ENCODE data around the gene TIMP2.
"Not testable (repeated sequence)": the region's sequence is repeated elsewhere in the genome, so short reads cannot be mapped to it uniquely, and the experiment has no call there.

TIMP2 gene

GRCh38 chr17:78929908-78930775 lies 5.0 kb upstream of the TIMP2 start:
- no peak for DNase-seq (ENCODE audit: low spot score)

DNA sequence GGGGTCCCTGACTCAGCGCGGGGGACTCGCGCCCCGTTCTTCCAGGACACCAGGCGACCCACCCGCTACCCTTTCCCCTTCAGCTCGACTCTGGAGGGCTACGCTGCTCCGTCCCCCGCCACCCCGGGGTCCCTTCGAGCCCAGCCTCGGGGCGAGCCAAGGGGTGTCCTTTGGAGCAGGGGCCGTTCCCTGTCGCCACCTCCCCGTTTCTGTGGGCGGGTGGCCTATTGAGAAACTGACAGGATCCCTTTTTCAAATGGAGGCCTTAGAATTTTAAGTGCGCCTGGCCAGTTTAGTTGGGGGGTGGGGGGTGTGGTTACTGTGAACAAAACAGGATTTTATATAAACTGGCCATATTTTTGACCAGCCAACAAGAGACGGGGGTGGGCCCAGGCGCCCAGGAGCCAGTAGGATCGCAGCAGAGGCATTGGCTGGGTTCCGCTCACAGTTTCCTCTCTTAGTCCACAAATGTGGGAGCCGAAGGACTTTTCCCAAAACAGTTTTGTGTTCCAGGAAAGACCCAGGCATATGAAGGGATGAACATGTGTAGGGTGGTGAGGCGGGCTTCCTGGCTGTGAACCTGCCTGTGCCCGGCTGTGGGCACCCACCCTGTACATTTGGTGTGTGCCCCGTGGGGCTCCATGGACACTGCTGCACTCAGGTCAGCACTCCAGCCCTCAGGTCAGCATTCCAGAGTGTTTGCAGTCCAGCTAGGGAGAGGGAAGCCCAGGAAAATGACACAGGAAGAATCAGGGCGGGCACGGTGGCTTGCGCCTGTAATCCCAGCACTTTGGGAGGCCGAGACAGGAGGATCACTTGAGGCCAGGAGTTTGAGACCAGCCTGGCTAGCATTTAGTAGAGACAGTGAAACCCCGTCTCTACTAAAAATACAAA lies 722 bp upstream of the TIMP2 start:
- DNase-seq (ENCODE audit: low spot score): no peak

DNA sequence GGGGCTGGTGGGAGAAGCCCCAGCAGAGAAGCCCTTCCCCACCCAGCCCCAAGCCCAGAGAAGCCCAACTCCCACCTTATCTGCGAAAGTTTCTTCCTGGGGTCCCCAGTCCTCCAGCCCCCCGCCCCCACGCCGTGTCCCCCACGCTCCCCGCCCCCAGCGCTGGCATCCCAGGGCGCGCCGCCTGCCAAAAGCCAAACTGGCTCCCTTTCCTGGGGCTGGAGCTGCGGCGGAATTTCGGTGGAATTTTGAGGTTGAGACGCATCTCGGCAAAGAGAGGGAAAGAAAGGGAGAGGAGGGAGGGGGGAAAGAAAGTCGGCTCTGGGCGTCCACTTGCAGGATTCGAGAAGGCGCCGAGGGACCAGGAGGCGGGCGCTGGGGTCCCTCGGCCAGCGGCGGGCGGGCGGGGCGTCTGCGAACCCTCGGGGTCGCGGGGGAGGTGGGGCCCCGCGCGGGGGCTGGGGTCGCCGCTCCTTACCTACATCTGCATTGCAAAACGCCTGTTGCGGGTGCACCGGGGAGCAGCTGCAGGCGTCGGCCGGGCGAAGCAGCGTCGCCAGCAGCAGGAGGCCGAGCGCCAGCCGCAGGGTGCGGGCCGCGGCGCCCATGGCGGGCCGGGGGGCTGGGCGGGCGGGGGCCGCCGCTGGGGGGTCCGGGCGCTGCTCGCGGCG lies 571 bp downstream of the TIMP2 start:
- DNase-seq (ENCODE audit: low spot score): no peak

DNA sequence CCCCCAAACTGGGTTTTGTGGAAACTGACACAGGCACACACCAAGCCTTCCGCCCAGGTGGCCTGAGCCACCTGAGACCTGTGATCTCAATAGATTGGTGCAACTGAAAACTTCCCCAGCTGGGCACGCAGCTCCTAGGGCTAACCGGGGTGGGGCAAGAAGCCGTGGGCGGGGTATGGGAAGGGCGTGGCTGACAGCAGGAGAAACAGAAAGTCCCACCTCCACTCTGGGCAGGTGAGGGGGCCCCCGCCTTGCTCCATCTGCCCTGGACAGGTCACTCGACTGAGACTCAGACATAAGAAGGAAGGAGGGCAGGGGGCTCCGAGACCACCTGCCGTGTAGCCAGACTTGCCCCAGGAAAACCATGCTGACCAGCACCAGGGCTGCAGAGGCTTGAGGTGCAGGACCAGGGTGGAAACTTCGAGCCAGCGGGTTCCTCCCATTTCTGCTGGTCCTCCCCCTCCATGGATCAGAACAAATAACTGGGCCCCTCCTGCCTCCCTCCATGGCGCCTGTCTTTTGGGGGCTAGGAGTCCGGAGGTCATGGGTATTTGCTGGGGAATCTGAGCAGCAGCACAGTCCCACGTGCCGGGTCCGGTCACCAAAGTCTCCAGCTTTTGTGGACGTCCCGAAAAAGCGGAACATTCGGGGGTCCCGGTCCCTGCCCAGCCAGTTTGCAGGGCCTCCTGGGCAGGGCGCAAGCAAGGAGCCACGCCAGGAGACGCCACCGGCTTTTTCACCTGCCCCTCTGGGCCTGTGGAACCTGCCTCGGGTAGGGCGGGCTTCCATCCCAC lies 1.3 kb downstream of the TIMP2 start:
- DNase-seq (ENCODE audit: low spot score): no peak

DNA sequence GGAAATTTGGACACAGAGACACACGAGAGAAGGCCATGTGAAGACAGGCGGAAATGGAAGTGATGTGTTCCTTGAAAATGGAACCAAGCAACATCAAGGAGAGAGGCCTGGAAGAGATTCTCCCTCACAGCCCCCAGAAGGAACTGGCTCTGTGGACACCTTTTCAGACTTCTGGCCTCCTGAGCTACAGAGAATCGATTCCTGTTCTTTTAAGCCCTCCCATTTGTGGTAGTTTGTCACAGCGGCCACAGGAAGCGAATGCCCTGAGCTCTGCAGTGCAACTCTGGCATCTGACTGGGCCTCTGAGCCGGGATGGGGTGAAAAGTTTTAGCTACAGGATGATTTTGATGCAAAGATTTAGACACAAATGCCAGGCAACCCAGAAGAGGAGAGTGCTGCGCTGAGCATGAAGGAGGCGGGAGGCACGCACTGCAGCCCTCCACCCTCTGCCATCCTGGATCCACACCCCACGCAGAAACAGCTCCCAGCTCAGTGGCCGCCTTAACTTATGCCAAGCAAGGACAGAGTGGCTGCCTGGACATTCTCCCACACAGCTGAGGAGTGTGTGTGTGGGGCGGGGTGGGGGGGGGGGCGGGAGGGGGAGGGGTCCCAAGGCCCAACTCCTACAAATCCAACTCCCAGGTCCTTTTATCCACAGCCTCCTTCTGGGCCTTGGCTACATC lies 2.2 kb downstream of the TIMP2 start:
- no peak for DNase-seq (ENCODE audit: low spot score)

DNA sequence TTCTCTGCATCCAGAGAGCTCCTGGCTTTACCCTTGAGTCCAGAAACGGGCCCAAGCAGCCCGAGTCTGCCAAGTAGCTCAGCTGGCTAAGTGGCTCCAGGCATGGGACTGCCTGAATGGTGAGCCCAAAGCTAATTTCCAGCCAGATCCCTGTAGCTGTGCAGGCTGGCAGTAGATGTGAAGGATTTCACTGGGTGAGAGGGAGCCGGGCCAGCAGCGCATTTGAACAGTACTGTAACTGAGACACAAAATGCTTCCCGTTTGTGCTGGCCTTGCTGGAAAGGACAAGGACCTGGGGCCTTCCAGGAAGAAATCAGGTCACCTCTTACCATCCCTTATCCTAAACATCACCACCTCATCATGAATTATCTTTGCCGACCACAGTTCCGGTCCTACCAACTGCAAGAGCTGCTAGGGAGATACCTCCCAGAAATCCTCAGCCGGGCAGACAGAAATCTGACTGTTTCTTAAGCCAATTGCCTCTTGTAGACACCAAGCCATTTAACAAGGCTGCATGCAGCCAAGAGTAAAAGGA lies 3.7 kb downstream of the TIMP2 start:
- DNase-seq (ENCODE audit: low spot score): no peak

- no peak for DNase-seq (ENCODE audit: low spot score)
Observed at GRCh38 chr17:78920528-78920927, 4.7 kb downstream of the TIMP2 start.

- no peak for DNase-seq (ENCODE audit: low spot score)
Observed at GRCh38 chr17:78919861-78920450, 5.2 kb downstream of the TIMP2 start.

DNA sequence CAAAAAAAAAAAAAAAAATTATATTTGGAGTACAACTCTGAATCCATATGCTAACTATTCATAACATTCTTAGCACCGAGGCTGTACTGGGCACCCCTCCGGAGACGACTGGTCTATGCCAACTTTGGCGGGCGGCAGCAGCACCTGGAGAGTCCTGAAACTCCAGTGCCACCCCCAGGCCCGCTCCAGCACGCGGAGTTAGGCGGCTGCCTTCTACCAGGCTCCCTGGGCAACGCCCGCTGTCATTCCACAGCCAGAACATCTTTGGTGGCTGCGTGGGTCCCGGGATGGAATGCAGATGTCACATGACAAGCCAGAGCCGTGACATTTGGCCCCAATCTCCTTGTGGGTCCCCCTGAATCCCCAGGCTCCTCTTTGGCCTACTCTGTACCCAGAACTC lies 6.2 kb downstream of the TIMP2 start:
- DNase-seq (ENCODE audit: low spot score): no peak

DNA sequence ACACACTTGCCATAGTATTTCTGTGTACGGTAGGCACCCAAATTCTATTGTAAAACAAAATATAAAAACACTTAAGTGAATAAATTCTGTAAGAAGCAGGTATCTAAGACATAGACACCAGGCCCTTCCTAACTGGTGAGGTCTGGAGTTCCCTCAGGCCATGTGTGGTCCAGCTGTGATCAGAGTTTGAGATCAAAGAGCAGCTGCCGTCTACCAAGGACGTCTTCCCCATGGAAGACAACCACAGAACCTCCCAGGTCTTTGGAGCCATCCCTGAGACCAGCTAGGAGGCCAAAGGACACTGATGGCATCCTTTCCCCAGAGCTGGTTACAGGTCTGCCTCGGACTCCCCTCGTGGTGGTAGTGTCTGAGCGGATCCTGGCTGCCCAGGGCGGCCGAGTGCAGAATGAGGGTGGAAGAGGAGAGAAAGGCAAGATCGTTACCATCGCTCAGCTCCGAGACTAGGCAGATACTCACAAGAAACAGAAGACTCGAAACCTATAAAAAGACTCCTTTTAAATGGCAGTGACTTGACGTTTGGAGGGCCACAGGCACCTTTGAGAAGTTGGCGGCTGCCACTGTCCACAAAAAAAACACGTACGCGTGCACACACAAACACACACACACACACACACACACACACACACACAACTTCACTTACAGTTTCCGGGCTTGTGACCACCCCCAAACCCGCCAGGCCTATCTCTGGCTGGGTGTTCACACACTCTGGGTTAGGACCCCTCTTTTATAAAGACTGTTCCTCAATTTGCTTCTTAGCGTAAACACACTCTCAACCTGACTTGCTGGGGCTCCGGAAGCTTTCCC lies 7.5 kb downstream of the TIMP2 start:
- no peak for DNase-seq (ENCODE audit: low spot score)

GRCh38 chr17:78915872-78916632 lies 9.1 kb downstream of the TIMP2 start:
- no peak for DNase-seq (ENCODE audit: low spot score)

DNA sequence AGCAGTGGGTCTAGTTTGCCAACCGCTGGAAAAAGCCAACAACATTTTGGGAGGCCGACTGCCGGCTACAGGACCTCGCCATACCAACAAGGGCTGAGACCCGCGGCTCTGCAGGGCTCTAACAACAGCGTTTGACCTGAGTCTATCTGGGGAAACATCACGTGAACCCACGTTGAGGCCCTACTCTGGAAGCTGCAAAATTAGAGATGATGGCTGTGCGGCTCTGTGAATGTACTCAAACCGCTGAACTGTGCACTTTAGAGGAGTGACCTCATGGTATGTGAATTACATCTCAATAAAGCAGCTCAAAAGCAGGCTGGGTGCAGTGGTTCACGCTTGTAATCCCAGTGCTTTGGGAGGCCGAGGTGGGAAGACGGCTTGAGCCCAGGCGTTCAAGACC lies 12.1 kb downstream of the TIMP2 start:
- no peak for DNase-seq (ENCODE audit: low spot score)

GRCh38 chr17:78912082-78912481 lies 13.1 kb downstream of the TIMP2 start:
- no peak for DNase-seq (ENCODE audit: low spot score)

- not testable (repeated sequence) for DNase-seq (ENCODE audit: low spot score)
Observed at GRCh38 chr17:78911543-78911942, 13.6 kb downstream of the TIMP2 start.

- no peak for DNase-seq (ENCODE audit: low spot score)
Observed at GRCh38 chr17:78910497-78911284, 14.5 kb downstream of the TIMP2 start.

DNA sequence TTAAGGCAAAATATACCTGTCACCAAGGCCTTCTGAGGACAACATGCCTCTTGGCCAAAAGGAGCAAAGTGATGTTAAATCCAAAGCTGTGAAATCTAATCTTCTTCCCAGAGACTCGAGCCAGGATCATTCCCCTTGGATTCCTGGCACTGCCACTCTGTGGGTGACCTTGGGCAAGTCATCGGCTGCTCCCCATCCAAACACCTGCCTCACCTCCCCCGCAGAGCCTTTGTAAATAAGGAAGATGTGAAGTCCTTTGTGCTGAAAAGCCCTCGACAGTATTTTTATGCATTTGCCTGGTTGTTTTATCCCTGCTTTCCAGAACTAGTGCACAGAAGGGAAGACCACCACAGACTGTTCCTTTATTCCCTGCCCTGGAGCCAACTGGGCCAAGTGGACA lies 16.8 kb downstream of the TIMP2 start:
- DNase-seq (ENCODE audit: low spot score): no peak

DNA sequence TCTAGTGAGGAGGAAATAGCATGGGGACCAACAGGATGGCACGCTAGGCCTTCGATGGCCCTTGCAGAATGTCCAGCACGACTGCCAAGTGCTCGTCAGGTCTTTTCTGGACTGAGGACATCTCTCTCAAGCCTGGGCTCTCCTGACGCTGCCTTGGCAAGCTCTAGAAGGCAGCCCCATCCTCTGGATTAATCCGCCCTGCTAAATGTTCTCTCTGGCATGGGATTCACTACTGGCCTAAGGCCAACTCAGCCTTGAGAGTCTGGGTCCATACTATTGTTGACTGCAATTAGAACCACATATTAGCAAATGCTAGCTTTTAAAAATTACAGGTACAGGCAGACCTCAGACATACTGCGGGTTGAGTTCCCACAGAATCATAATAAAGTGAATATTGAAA lies 19.6 kb downstream of the TIMP2 start:
- DNase-seq (ENCODE audit: low spot score): no peak

DNA sequence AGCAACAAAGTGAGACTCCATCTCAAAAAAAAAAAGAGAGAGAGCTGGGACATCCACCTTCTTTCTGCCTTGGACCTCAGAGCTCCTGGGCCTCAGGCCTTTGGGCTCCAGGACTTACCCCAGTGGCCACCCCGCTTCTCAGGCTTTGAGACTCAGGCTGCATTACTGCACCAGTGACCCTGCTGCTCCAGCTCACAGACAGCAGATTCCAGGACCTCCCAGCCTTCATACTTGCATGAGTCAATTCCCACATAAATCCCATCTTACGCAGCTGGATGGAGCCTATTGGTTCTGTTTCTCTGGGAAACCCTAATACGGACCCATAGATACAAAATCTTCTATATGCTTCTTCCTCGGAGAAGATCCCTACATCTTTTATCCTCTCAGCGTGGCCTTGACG lies 20.1 kb downstream of the TIMP2 start:
- DNase-seq (ENCODE audit: low spot score): no peak

Data from hematopoietic multipotent progenitor cell treated with erythropoietin and hydrocortisone succinate and interleukin-3 and kit ligand, for 15 days (in vitro differentiated cells).